ENCODE results near the gene ITPK1. TPM values are rescaled to one million over a fixed set of nuclear protein-coding genes. Genes with fewer than 3 reads are reported as not detected.
A peak's percentile ranks its signal among the peaks of the same experiment; 100 is the strongest.

Gene ITPK1
- total RNA-seq, 1 donor from 2014 or later = 59.8 TPM

DNA sequence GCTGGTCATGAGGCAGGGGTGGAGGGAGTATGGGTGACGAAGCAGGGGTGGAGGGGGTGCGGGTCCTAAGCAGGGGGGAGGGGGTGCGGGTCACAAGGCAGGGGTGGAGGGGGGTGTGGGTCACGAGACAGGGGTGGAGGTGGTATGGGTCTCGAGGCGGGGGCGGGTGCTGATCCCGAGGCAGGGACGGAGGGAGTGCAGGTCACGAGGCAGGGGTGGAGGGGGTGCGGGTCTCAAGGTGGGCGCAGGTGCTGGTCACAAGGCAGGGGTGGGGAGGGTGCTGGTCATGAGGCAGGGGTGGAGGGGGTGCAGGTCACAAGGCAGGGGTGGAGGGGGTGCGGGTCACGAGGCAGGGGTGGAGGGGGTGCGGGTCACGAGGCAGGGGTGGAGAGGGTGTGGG lies 56.5 kb downstream of the ITPK1 start:
- Mint-ChIP-seq H3K27ac (ENCODE audit: unreplicated experiment) (no peak overlapping the region), H3K27me3 (ENCODE audit: low read depth) (no peaks in the 10 kb centered on the region), H3K36me3 (ENCODE audit: low read depth) (no peaks in the 10 kb centered on the region), H3K9me3 (no peaks in the 10 kb centered on the region), H3K4me3 (no peak overlapping the region), H3K4me1 (peaks cover 25% of the 10 kb centered on the region)
- TF ChIP-seq CTCF (conservative IDR thresholded peaks at IDR 0.05) = no peak
- no peak for DNase-seq (ENCODE audit: low read depth, low spot score)

GRCh38 chr14:93057586-93058280 lies 58.0 kb downstream of the ITPK1 start:
- Mint-ChIP-seq H3K4me3 (no peak overlapping the region), H3K36me3 (ENCODE audit: low read depth) (no peaks in the 10 kb centered on the region), H3K27me3 (ENCODE audit: low read depth) (no peaks in the 10 kb centered on the region), H3K9me3 (no peaks in the 10 kb centered on the region), H3K27ac (ENCODE audit: unreplicated experiment) (no peak overlapping the region), H3K4me1 (peaks cover 25% of the 10 kb centered on the region)
- no peak for TF ChIP-seq CTCF (conservative IDR thresholded peaks at IDR 0.05)
- DNase-seq (ENCODE audit: low read depth, low spot score) = no peak

- no peak for DNase-seq (ENCODE audit: low read depth, low spot score)
- Mint-ChIP-seq H3K27me3 (ENCODE audit: low read depth) (no peaks in the 10 kb centered on the region), H3K36me3 (ENCODE audit: low read depth) (no peaks in the 10 kb centered on the region), H3K4me1 (peaks cover 25% of the 10 kb centered on the region), H3K4me3 (no peak overlapping the region), H3K9me3 (no peaks in the 10 kb centered on the region), H3K27ac (ENCODE audit: unreplicated experiment) (no peak overlapping the region)
- no peak for TF ChIP-seq CTCF (conservative IDR thresholded peaks at IDR 0.05)
These were observed 58.7 kb downstream of the ITPK1 start for GRCh38 chr14:93056840-93057585.

- H3K27me3 Mint-ChIP-seq (ENCODE audit: low read depth) = no peaks in the 10 kb centered on the region
- no peak for DNase-seq (ENCODE audit: low read depth, low spot score)
- TF ChIP-seq CTCF (conservative IDR thresholded peaks at IDR 0.05) = no peak
- no peaks in the 10 kb centered on the region for H3K9me3 Mint-ChIP-seq
- no peak overlapping the region for H3K4me3 Mint-ChIP-seq
- H3K27ac Mint-ChIP-seq (ENCODE audit: unreplicated experiment) = peak overlapping the region; percentile 83
- H3K4me1 Mint-ChIP-seq = peaks cover 20% of the 10 kb centered on the region
- no peaks in the 10 kb centered on the region for H3K36me3 Mint-ChIP-seq (ENCODE audit: low read depth)
These were observed 59.4 kb downstream of the ITPK1 start for GRCh38 chr14:93056166-93056839.

- Mint-ChIP-seq H3K9me3 (no peaks in the 10 kb centered on the region), H3K36me3 (ENCODE audit: low read depth) (no peaks in the 10 kb centered on the region), H3K4me3 (no peak overlapping the region), H3K27ac (ENCODE audit: unreplicated experiment) (peak overlapping the region; percentile 50), H3K4me1 (peaks cover 20% of the 10 kb centered on the region), H3K27me3 (ENCODE audit: low read depth) (no peaks in the 10 kb centered on the region)
- no peak for TF ChIP-seq CTCF (conservative IDR thresholded peaks at IDR 0.05)
- no peak for DNase-seq (ENCODE audit: low read depth, low spot score)
These were observed 60.0 kb downstream of the ITPK1 start for GRCh38 chr14:93055651-93056115.

All from neural crest cell (in vitro differentiated cells).